HS-5 (cell line): ENCODE data around the gene NKD1.

Experiments
- DNase-seq: peaks from one replicate; pipeline ENCODE4 v3.0.0-alpha.2; 2012; ENCODE audit warnings: low read depth

The NKD1 gene

GRCh38 chr16:50675686-50676610 is 127.8 kb downstream of the NKD1 start:
- no peak for DNase-seq

- DNase-seq = no peak
These were observed 128.6 kb downstream of the NKD1 start for GRCh38 chr16:50676684-50677225.

DNA sequence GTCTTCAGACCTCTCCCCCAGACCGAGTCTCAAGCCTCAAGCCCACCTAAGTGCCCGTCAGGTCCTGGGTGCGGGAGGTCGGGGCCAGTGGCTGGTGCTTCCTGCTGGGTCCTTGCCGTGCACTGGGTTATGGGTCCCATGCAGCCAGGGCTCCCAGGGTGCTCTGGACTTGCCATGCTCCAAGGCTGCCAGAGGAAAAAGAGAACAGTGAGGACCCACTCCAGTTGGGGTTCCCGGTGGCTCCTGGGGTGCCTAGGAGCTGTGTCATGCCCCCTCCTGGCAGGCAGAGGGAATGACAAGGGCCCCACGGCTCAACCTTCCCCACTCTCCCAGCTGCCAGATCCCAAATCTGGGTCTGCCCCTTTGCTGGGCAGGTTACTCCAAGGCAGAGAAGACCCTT is 129.2 kb downstream of the NKD1 start:
- no peak for DNase-seq

- no peak for DNase-seq
These were observed 130.3 kb downstream of the NKD1 start for GRCh38 chr16:50678531-50678930.

- no peak for DNase-seq
These were observed 131.1 kb downstream of the NKD1 start for GRCh38 chr16:50679266-50679665.

- no peak for DNase-seq
These were observed 131.7 kb downstream of the NKD1 start for GRCh38 chr16:50679676-50680555.

GRCh38 chr16:50680556-50680893 is 132.3 kb downstream of the NKD1 start:
- DNase-seq = no peak

GRCh38 chr16:50681021-50681885 is 133.1 kb downstream of the NKD1 start, which contains the start of gene SNX20:
Gene SNX20, minus strand, starts transcription at chr16:50681312. Its CDS starts 3,786 bp downstream, at chr16:50677526.
- no peak for DNase-seq

GRCh38 chr16:50683689-50684374 is 135.6 kb downstream of the NKD1 start:
- DNase-seq = no peak

DNA sequence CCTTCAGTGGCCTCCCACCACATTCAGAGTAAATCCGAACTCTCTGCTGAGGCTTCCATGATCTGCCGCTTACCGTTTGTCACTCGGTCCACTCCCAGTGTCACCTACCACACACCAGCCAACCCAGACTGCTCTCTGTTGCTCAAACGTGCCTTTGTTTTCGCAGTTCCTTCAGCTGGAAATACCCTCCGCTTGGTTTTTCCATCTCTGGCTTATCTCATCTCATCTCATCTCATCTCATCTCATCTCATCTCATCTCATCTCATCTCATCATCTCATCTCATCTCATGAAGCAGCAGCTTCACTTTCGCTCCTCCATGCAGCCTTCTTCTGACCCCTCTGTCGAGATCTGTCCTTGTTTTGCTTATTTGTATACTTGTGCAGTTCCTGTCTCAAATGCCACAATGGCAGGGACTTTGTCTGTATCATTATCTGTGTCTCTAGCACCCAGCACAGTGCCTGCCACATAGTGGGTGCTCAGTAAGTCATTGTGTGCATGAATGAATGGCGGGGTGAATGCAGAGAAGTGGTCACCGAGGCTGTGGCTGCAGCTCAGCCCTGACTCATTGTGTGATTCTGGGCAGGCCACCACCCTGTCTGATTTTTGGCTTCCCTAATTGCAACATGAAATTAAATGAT is 136.7 kb downstream of the NKD1 start:
- DNase-seq = no peak

DNA sequence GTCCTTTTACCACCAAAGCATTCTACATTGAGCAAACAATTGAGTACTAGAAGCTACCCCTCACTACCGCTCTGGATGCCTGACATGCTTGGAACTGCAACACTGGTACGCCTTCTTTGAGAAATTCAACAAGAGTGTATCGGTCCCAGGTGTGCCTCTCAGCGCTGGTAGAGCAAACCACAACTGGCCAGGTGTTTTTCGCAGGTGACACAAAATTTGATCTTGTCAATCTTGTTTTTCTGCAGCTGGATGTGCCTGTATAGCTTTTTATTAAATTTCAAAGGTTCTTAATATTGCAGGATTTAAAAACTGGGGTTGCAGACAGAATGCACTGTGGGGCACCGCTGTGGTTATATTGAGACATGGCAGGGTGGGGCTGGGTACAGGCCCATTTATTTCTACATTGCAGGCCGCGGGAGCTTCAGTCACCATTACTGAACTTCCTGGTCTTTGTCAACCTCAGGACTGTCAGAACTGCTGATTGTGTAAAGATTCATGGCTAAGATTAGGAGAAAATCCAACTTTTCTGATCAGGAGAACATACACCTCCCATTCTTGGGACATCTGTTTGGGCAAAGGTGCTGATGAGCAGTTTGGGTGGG is 137.4 kb downstream of the NKD1 start:
- no peak for DNase-seq

- no peak for DNase-seq
These were observed 139.9 kb downstream of the NKD1 start for GRCh38 chr16:50688083-50688482.

GRCh38 chr16:50688867-50689266 is 140.7 kb downstream of the NKD1 start:
- DNase-seq = no peak

DNA sequence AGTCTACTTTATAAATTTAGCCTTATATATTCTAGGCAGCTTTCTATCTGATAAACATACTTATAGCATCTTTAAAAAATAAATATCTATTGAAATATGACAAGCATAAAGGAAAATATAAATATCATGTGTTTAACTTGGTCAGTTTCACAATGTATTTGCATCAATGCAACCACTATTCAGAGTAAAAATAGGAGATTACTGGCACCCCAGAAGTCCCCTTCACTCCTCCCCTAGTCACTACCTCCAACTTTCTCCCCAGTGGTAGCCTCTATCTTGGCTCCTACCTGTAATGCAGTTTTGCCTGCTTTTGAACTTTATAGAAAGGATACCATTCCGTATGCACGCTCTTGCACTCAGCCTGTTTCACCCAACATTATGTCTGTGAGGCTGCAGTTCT is 142.0 kb downstream of the NKD1 start:
- DNase-seq = no peak

DNA sequence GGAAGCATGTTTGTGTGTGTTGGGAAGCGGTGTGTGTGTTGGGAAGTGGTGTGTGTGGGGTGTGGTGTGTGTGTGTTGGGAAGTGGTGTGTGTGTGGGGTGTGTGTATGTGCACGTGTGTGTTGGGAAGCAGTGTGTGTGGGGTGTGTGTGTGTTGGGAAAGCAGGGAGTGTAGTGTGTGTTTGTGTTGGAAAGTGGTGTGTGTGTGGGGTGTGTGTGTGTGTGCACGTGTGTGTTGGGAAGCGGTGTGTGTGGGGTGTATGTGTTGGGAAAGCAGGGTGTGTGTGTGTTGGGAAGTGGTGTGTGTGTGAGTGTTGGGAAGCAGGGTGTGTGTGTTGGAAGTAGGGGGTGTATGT is 144.4 kb downstream of the NKD1 start:
- no peak for DNase-seq

GRCh38 chr16:50692999-50693781 is 145.0 kb downstream of the NKD1 start, which contains the start of gene NOD2:
Gene NOD2, plus strand, starts transcription at chr16:50693606. Its CDS starts 5,890 bp downstream, at chr16:50699496.
- DNase-seq = no peak

GRCh38 chr16:50694206-50694605 is 146.0 kb downstream of the NKD1 start:
- no peak for DNase-seq

GRCh38 chr16:50695017-50696000 is 147.1 kb downstream of the NKD1 start:
- no peak for DNase-seq
